ENCODE data around the gene NFU1. TPM values are rescaled to one million over a fixed set of nuclear protein-coding genes. Genes with fewer than 3 reads are reported as not detected.

Gene NFU1
- total RNA-seq, 1 experiment from 2014 or later: 38.2 TPM

DNA sequence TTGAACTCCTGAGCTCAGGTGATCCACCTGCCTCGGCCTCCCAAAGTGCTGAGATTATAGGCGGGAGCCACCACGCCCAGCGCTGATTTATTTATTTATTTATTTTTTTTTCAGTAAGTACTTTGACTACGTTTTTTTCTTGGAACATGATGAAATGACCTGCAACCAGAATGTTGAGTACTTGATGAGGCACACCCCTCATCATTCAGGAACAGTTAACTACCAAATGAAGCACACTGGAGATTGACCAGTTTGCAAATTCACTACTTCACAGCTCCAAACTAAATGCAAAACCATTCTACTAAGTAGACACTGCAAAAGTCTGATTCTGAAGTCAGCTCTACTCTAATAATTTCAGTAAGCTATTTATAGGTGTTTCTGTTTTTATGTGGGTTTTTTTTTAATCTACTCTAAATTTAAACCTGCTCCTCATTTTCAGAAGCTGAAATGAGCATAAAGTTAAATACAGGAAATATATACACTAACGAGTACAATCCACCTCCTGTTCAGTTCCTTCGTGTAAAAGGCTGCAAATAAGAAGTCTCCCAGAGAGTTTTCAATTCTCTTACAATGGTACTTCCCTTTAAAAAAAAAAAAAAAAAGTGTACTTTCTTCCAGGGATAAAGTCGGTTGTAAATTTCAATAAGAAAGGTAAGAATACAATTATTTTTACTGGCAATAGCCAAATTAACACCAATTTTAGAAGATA is 51.6 kb downstream of the NFU1 start:
- ATAC-seq: no peak

More for the DNA sequence above, 51.6 kb downstream of the NFU1 start:
- intact Hi-C loops (cut with micrococcal nuclease): loop anchor here (10.0 kb wide), 1 partner anchor 329 kb away; no protein-coding TSS in a partner anchor
- H3K27ac ChIP-seq (ENCODE audit: low read depth, low read length): no peak overlapping the region
- peak overlapping the region; percentile 70 to 76; a peak in 3 of 4 replicates for H3K4me3 ChIP-seq (replicated peaks in 1 of 2; ENCODE audit: low read depth in 1 of 2, low read length in 2 of 2)
- H4K20me1 ChIP-seq (ENCODE audit: insufficient read depth): no peaks in the 10 kb centered on the region
- H3K27me3 ChIP-seq (ENCODE audit: insufficient read depth, low read length): no peaks in the 10 kb centered on the region
- H3K4me1 ChIP-seq (ENCODE audit: control insufficient read depth in 1 of 2, insufficient read depth in 2 of 2, low read length in 2 of 2): peaks cover 8 to 15% of the 10 kb centered on the region in 2 experiments; a peak in 3 of 4 replicates
- no TSS peak for BruUV-seq (replicated peaks)
- CTCF ChIA-PET: interaction anchor here (2.2 kb wide), 1 partner anchor 10 kb away, joined by 5 read pairs; no protein-coding TSS in a partner anchor
- RAD21 ChIA-PET (ENCODE audit: low non-redundant PET in 1 of 2, low total read pairs in 2 of 2, uncharacterized antibody in 2 of 2, unreplicated experiment in 2 of 2): no interaction called here
- DNase-seq (ENCODE audit: low read depth, low spot score): peak; percentile 54
- peaks cover 50% of the 10 kb centered on the region for H3K79me2 ChIP-seq (ENCODE audit: insufficient read depth, low read length)
- H2AFZ ChIP-seq (ENCODE audit: low read depth, low read length, poor library complexity, severe bottlenecking): no peak overlapping the region
- H3K4me2 ChIP-seq (ENCODE audit: low read length): peak overlapping the region; percentile 90
- POLR2A ChIA-PET: interaction anchor here (0.6 to 1.6 kb wide), 2 partner anchors 52 to 812 kb away, joined by 3 read pairs; partner anchors contain the start of gene NFU1
- H3K9me3 ChIP-seq (ENCODE audit: control insufficient read depth in 1 of 2, insufficient read depth in 1 of 2, low read depth in 1 of 2, low read length in 2 of 2): no peaks in the 10 kb centered on the region
- TF ChIP-seq, protein P1, sequence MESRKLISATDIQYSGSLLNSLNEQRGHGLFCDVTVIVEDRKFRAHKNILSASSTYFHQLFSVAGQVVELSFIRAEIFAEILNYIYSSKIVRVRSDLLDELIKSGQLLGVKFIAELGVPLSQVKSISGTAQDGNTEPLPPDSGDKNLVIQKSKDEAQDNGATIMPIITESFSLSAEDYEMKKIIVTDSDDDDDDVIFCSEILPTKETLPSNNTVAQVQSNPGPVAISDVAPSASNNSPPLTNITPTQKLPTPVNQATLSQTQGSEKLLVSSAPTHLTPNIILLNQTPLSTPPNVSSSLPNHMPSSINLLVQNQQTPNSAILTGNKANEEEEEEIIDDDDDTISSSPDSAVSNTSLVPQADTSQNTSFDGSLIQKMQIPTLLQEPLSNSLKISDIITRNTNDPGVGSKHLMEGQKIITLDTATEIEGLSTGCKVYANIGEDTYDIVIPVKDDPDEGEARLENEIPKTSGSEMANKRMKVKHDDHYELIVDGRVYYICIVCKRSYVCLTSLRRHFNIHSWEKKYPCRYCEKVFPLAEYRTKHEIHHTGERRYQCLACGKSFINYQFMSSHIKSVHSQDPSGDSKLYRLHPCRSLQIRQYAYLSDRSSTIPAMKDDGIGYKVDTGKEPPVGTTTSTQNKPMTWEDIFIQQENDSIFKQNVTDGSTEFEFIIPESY (IDR thresholded peaks at IDR 0.05; ENCODE audit: extremely low read depth, insufficient replicate concordance, low read length): no peak
- TF ChIP-seq ZNF274 (IDR thresholded peaks at IDR 0.05; ENCODE audit: low read depth, low read length): no peak
- TF ChIP-seq POLR2AphosphoS5 (IDR thresholded peaks at IDR 0.05; ENCODE audit: low read depth, low read length): peak; percentile 54; the same call in 1 of the 2 replicates
- TF ChIP-seq, protein P2, sequence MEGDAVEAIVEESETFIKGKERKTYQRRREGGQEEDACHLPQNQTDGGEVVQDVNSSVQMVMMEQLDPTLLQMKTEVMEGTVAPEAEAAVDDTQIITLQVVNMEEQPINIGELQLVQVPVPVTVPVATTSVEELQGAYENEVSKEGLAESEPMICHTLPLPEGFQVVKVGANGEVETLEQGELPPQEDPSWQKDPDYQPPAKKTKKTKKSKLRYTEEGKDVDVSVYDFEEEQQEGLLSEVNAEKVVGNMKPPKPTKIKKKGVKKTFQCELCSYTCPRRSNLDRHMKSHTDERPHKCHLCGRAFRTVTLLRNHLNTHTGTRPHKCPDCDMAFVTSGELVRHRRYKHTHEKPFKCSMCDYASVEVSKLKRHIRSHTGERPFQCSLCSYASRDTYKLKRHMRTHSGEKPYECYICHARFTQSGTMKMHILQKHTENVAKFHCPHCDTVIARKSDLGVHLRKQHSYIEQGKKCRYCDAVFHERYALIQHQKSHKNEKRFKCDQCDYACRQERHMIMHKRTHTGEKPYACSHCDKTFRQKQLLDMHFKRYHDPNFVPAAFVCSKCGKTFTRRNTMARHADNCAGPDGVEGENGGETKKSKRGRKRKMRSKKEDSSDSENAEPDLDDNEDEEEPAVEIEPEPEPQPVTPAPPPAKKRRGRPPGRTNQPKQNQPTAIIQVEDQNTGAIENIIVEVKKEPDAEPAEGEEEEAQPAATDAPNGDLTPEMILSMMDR (IDR thresholded peaks at IDR 0.05 in 2 of 3, conservative IDR thresholded peaks at IDR 0.05 in 1 of 3; ENCODE audit: borderline replicate concordance in 1 of 3, insufficient read depth in 1 of 3, low read depth in 2 of 3, low read length in 2 of 3): no peak
- TF ChIP-seq CEBPB (IDR thresholded peaks at IDR 0.05; ENCODE audit: low read depth): peak; percentile 89
- TF ChIP-seq YY1 (IDR thresholded peaks at IDR 0.05; ENCODE audit: extremely low read depth, insufficient replicate concordance, low read depth, low read length): no peak
- 0 out of 2 replicates have a peak, but pooled peaks have one; percentile 10 for TF ChIP-seq ELF1 (IDR thresholded peaks at IDR 0.05; ENCODE audit: borderline replicate concordance, low read depth)
- H3K36me3 ChIP-seq (ENCODE audit: control insufficient read depth in 1 of 2, insufficient read depth in 2 of 2, low read length in 2 of 2): no peaks in the 10 kb centered on the region
- no peak overlapping the region for H3K9ac ChIP-seq (ENCODE audit: low read length)
- H3K9me2 ChIP-seq (ENCODE audit: insufficient read depth): no peaks in the 10 kb centered on the region
